PC-3 (cell line): Measurements from ENCODE around the gene SH3RF1. TPM values are rescaled to one million over a fixed set of nuclear protein-coding genes. Genes with fewer than 3 reads are reported as not detected.

Source experiments
- ATAC-seq: fragments of 200-7000 bp; cut with Tn5 transposase; 2 replicates; pipeline ENCODE4 v1.9.1; 2020; ENCODE audit warnings: mild to moderate bottlenecking, moderate library complexity
- BruUV-seq: library from RNA; stranded (reverse); fragments of 400-500 nt; replicated peaks from 2 replicates; lab custom pipeline; 2021; lab: Mats Ljungman, UMichigan
- CTCF ChIA-PET: fragments of 300-600 bp; sonication (Branson Sonifier 250); formaldehyde crosslinking; loops from one replicate; lab custom pipeline; 2022; ENCODE audit warnings: antibody characterized with exemption; lab: Charles Lee
- POLR2A ChIA-PET: fragments of 300-600 bp; sonication (Branson Sonifier 250); formaldehyde crosslinking; loops from one replicate; lab custom pipeline; 2022; ENCODE audit warnings: antibody characterized with exemption; ENCODE audit not compliant: unreplicated experiment; lab: Charles Lee
- DNase-seq: peaks from one replicate; pipeline ENCODE4 v3.0.0-alpha.2; 2015
- H2AFZ ChIP-seq: fragments of 300-600 bp; sonication (generic); 2 replicates; pipeline ENCODE4 v1.6.0; 2016; ENCODE audit warnings: antibody characterized with exemption, low read length
- H3F3A ChIP-seq: fragments of 300-600 bp; sonication (generic); one replicate; pipeline ENCODE4 v1.6.0; 2017; ENCODE audit warnings: antibody characterized with exemption, low read length, control low read depth, mild to moderate bottlenecking; ENCODE audit not compliant: unreplicated experiment
- H3K27ac ChIP-seq: fragments of 300-600 bp; sonication (generic); 2 replicates; pipeline ENCODE4 v1.5.1; 2016; ENCODE audit warnings: mild to moderate bottlenecking, low read length
- H3K27me3 ChIP-seq: fragments of 300-600 bp; sonication (generic); 2 replicates; pipeline ENCODE4 v1.6.1; 2016; ENCODE audit warnings: low read length, mixed read lengths
- H3K36me3 ChIP-seq: fragments of 300-600 bp; sonication (generic); 2 replicates; pipeline ENCODE4 v1.6.1; 2016; ENCODE audit warnings: low read depth, mixed run types, low read length, mixed read lengths
- H3K4me1 ChIP-seq: fragments of 300-600 bp; sonication (generic); 2 replicates; pipeline ENCODE4 v1.5.1; 2016; ENCODE audit warnings: low read length; ENCODE audit not compliant: insufficient read depth
- H3K4me2 ChIP-seq: fragments of 300-600 bp; sonication (generic); 2 replicates; pipeline ENCODE4 v1.6.0; 2016; ENCODE audit warnings: low read length
- H3K4me3 ChIP-seq: fragments of 300-600 bp; sonication (generic); 2 replicates; pipeline ENCODE4 v1.5.1; 2016; ENCODE audit warnings: mild to moderate bottlenecking, low read length, mixed read lengths
- H3K79me2 ChIP-seq: fragments of 300-600 bp; sonication (generic); 2 replicates; pipeline ENCODE4 v1.6.1; 2017; ENCODE audit warnings: low read length, mixed read lengths
- H3K9ac ChIP-seq: fragments of 300-600 bp; sonication (generic); 2 replicates; pipeline ENCODE4 v1.6.0; 2016; ENCODE audit warnings: mild to moderate bottlenecking, low read length
- H3K9me2 ChIP-seq: fragments of 300-600 bp; sonication (generic); replicated peaks from 2 replicates; pipeline ENCODE4 v1.6.1; 2016; ENCODE audit warnings: mixed run types, low read length, mixed read lengths
- H3K9me3 ChIP-seq: fragments of 300-600 bp; sonication (generic); 2 replicates; pipeline ENCODE4 v1.6.1; 2016; ENCODE audit warnings: low read length, mixed read lengths
- H4K20me1 ChIP-seq: fragments of 300-600 bp; sonication (generic); 2 replicates; pipeline ENCODE4 v1.6.1; 2016; ENCODE audit warnings: low read length, mixed read lengths
- EZH2 ChIP-seq: fragments of 300-600 bp; sonication (generic); IDR thresholded peaks from one replicate; pipeline ENCODE4 v1.6.1; 2017; ENCODE audit warnings: antibody characterized with exemption, mild to moderate bottlenecking, low read length; ENCODE audit not compliant: unreplicated experiment
- EZH2phosphoT487 ChIP-seq: fragments of 300-600 bp; sonication (generic); IDR thresholded peaks from 2 replicates; pipeline ENCODE4 v1.6.1; 2018; ENCODE audit warnings: mild to moderate bottlenecking, antibody characterized with exemption, low read length, borderline replicate concordance
- intact Hi-C: fragments of 100-400 bp; cut with micrococcal nuclease; formaldehyde crosslinking; loops from 2 replicates; pipeline ENCODE4 v1.9.0; 2023
- total RNA-seq: library from RNA; depleted of rRNA; stranded (reverse); fragments of >200 nt; gene quantifications from 2 replicates; pipeline ENCODE4 v1.2.3, GENCODE V29; 2014
- TF ChIP-seq, protein P1 (sequence below): fragments of 300-600 bp; sonication (generic); conservative IDR thresholded peaks from 2 replicates; pipeline ENCODE4 v1.5.1; 2017; ENCODE audit warnings: antibody characterized with exemption, low read depth, mild to moderate bottlenecking, low read length

The SH3RF1 gene
- total RNA-seq, 1 experiment from 2014 or later, result 21.0 TPM

DNA sequence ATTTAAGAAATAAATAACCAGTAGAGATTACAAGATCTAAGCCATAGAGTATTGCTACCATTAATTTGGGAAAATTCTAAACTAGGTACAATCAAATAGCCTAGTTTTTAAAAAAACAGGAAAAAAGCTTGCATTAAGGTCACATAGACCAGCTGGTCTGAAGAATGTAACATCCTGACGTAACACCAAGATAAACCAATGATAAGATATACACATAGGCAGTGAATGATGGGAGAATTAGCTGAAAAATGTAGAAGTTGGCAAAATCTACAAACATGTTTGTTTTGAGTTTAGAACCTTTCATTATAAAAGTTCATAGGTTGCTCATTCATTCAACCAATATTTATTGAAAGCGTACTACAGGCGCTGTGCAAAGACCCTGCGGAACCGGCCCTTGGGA lies 120.0 kb downstream of the SH3RF1 start:
- H3K79me2 ChIP-seq, result peaks cover 22% of the 10 kb centered on the region
- ATAC-seq (no peak), DNase-seq (no peak)
- peaks cover 37% of the 10 kb centered on the region for H3K4me1 ChIP-seq
- no peak overlapping the region for H3K27ac ChIP-seq
- H3K36me3 ChIP-seq, result peaks cover 20% of the 10 kb centered on the region; the same call in 1 of the 2 replicates
- POLR2A ChIA-PET, result no interaction called here
- no peaks in the 10 kb centered on the region for H4K20me1 ChIP-seq
- intact Hi-C loops, result loop anchor here (5.0 kb wide), 1 partner anchor 116 kb away; no protein-coding TSS in a partner anchor
- no peaks in the 10 kb centered on the region for H3F3A ChIP-seq
- no peak overlapping the region for H3K9ac ChIP-seq
- H3K9me2 ChIP-seq, result no peaks in the 10 kb centered on the region
- H3K4me3 ChIP-seq, result no peak overlapping the region
- no peak overlapping the region for H2AFZ ChIP-seq
- no peaks in the 10 kb centered on the region for H3K9me3 ChIP-seq
- CTCF ChIA-PET, result no interaction called here
- H3K4me2 ChIP-seq, result no peak overlapping the region
- BruUV-seq, result no TSS peak
- H3K27me3 ChIP-seq, result no peaks in the 10 kb centered on the region
- no peak for TF ChIP-seq EZH2
- no peak for TF ChIP-seq EZH2phosphoT487
- TF ChIP-seq, protein P1, sequence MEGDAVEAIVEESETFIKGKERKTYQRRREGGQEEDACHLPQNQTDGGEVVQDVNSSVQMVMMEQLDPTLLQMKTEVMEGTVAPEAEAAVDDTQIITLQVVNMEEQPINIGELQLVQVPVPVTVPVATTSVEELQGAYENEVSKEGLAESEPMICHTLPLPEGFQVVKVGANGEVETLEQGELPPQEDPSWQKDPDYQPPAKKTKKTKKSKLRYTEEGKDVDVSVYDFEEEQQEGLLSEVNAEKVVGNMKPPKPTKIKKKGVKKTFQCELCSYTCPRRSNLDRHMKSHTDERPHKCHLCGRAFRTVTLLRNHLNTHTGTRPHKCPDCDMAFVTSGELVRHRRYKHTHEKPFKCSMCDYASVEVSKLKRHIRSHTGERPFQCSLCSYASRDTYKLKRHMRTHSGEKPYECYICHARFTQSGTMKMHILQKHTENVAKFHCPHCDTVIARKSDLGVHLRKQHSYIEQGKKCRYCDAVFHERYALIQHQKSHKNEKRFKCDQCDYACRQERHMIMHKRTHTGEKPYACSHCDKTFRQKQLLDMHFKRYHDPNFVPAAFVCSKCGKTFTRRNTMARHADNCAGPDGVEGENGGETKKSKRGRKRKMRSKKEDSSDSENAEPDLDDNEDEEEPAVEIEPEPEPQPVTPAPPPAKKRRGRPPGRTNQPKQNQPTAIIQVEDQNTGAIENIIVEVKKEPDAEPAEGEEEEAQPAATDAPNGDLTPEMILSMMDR, result no peak

DNA sequence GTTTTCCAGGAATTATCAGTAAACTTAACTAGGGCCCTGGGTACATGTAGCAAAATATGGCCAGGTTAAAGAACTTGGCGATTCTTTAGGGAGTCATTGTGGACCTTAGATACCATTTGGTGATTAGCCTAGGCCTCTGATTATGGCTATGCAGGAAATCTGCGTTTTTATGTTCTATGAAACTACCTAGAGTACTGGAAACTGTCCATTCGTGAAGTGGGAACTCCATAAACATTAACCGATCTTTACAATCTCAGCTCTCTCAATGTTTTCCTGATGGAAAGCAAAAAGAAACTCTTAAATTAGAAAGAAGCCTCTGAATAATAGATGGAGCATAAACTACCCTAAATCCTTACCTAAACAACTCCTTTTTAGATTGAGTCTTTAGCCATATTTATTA lies 121.9 kb downstream of the SH3RF1 start:
- TF ChIP-seq, protein P1, result no peak
- TF ChIP-seq EZH2, result no peak
- TF ChIP-seq EZH2phosphoT487, result no peak
- DNase-seq (no peak), ATAC-seq (no peak)
- no peaks in the 10 kb centered on the region for H3K9me3 ChIP-seq
- H3K9me2 ChIP-seq, result no peaks in the 10 kb centered on the region
- H3K27me3 ChIP-seq, result no peaks in the 10 kb centered on the region
- H3K36me3 ChIP-seq, result peaks cover 10% of the 10 kb centered on the region; the same call in 1 of the 2 replicates
- no peaks in the 10 kb centered on the region for H4K20me1 ChIP-seq
- H3K9ac ChIP-seq, result no peak overlapping the region
- H3K4me3 ChIP-seq, result no peak overlapping the region
- BruUV-seq, result no TSS peak
- H3K4me2 ChIP-seq, result no peak overlapping the region
- CTCF ChIA-PET, result no interaction called here
- H3K4me1 ChIP-seq, result peaks cover 40% of the 10 kb centered on the region
- intact Hi-C loops, result no loop called here
- H3F3A ChIP-seq, result no peaks in the 10 kb centered on the region
- POLR2A ChIA-PET, result no interaction called here
- H3K27ac ChIP-seq, result no peak overlapping the region
- peaks cover 29% of the 10 kb centered on the region for H3K79me2 ChIP-seq
- no peak overlapping the region for H2AFZ ChIP-seq

DNA sequence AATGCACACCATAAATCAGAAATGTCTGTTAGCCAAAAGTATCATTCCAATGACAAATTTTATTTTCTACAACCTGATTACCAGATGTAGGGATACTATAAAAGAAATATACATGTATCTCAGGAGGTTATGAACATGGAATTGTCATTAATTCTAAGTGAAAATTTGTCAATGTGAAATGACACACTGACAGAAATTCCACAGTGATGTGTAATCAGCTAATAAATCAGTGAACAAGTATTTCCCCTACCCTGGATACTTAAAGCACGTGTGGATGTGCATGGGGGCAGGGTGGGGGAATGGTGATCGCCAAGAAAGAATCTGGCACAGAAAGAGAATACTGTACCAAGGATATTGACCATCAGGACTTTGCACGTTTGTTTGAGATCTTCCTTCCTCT lies 123.6 kb downstream of the SH3RF1 start:
- Histone ChIP-seq H4K20me1 (no peaks in the 10 kb centered on the region), H3K9ac (no peak overlapping the region), H2AFZ (no peak overlapping the region), H3K27me3 (no peaks in the 10 kb centered on the region), H3K4me1 (peaks cover 51% of the 10 kb centered on the region), H3K4me2 (peak overlapping the region; percentile 54), H3K4me3 (no peak overlapping the region), H3F3A (no peaks in the 10 kb centered on the region), H3K36me3 (peaks cover 11% of the 10 kb centered on the region; the same call in 1 of the 2 replicates), H3K9me3 (no peaks in the 10 kb centered on the region), H3K9me2 (no peaks in the 10 kb centered on the region), H3K27ac (peak overlapping the region; percentile 23; the same call in 1 of the 2 replicates), H3K79me2 (peaks cover 30% of the 10 kb centered on the region)
- ChIA-PET CTCF (no interaction called here), POLR2A (no interaction called here)
- intact Hi-C loops, result no loop called here
- TF ChIP-seq EZH2, result no peak
- TF ChIP-seq, protein P1, result no peak
- TF ChIP-seq EZH2phosphoT487, result no peak
- ATAC-seq (peak; percentile 58), DNase-seq (peak; percentile 71)
- no TSS peak for BruUV-seq
